Cardiac muscle cell (in vitro differentiated cells and primary cell): Measurements from ENCODE around the gene PRKACA. TPM values are rescaled to one million over a fixed set of nuclear protein-coding genes. Genes with fewer than 3 reads are reported as not detected.

Experiments used
- DNase-seq, 2 donors: peaks; one replicate each; pipeline versions ENCODE4 v3.0.0 to v3.0.0-alpha.2; 2010 to 2017; ENCODE audit warnings: low read depth in 1 of 2, low spot score in 1 of 2
- H3K27ac ChIP-seq: fragments of 200-600 bp; sonication (generic); 2 replicates; pipeline ENCODE4 v1.5.1; 2016
- H3K27me3 ChIP-seq: fragments of 200-600 bp; sonication (generic); 2 replicates; pipeline ENCODE4 v1.6.0; 2016; ENCODE audit warnings: control low read depth
- H3K36me3 ChIP-seq: fragments of 200-600 bp; sonication (generic); 2 replicates; pipeline ENCODE4 v1.5.1; 2016; ENCODE audit warnings: control low read depth
- H3K4me1 ChIP-seq: fragments of 200-600 bp; sonication (generic); 2 replicates; pipeline ENCODE4 v1.8.1; 2017; ENCODE audit warnings: low read depth, mild to moderate bottlenecking, mixed run types
- H3K4me3 ChIP-seq: fragments of 200-600 bp; sonication (generic); 2 replicates; pipeline ENCODE4 v1.5.1; 2016; ENCODE audit warnings: mild to moderate bottlenecking
- H3K9me3 ChIP-seq: fragments of 200-600 bp; sonication (generic); 2 replicates; pipeline ENCODE4 v1.5.1; 2017; ENCODE audit warnings: low read depth, mild to moderate bottlenecking, control low read depth
- CTCF ChIP-seq: IDR thresholded peaks from 2 replicates; pipeline ENCODE4 v1.5.1; 2012; ENCODE audit warnings: low read depth, mild to moderate bottlenecking, low read length
- polyA plus RNA-seq: library from polyadenylated mRNA; unstranded; fragments of >200 nt; fragmentation: Nextera tagmentation; extraction: Ambion mirVana; gene quantifications from 2 replicates; pipeline ENCODE4 v1.2.1, GENCODE V29; 2016
- total RNA-seq: library from RNA; depleted of rRNA; stranded (reverse); fragments of >200 nt; gene quantifications from 2 replicates; pipeline ENCODE4 v1.2.3, GENCODE V29; 2016

The PRKACA gene
- total and polyA plus RNA-seq, 2 experiments from 2014 or later, result 30.6 to 95.2 TPM

DNA sequence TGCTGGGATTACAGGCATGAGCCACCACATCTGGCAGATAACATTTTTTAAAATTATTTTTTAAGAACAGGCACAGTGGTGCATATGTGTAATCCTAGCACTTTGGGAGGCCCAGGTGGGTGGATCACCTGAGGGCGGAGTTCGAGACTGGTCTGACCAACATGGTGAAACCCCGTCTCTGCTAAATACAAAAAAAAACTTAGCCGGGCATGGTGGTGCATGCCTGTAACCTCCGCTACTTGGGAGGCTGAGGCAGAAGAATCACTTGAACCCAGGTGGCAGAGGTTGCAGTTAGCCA, 55.1 kb downstream of the PRKACA start:
- H3K27me3 ChIP-seq, result peaks cover 23% of the 10 kb centered on the region
- H3K36me3 ChIP-seq, result no peaks in the 10 kb centered on the region
- no peak overlapping the region for H3K27ac ChIP-seq
- no peak for DNase-seq
- TF ChIP-seq CTCF, result no peak
- no peaks in the 10 kb centered on the region for H3K9me3 ChIP-seq
- no peak overlapping the region for H3K4me3 ChIP-seq
- H3K4me1 ChIP-seq, result peaks cover 4% of the 10 kb centered on the region

DNA sequence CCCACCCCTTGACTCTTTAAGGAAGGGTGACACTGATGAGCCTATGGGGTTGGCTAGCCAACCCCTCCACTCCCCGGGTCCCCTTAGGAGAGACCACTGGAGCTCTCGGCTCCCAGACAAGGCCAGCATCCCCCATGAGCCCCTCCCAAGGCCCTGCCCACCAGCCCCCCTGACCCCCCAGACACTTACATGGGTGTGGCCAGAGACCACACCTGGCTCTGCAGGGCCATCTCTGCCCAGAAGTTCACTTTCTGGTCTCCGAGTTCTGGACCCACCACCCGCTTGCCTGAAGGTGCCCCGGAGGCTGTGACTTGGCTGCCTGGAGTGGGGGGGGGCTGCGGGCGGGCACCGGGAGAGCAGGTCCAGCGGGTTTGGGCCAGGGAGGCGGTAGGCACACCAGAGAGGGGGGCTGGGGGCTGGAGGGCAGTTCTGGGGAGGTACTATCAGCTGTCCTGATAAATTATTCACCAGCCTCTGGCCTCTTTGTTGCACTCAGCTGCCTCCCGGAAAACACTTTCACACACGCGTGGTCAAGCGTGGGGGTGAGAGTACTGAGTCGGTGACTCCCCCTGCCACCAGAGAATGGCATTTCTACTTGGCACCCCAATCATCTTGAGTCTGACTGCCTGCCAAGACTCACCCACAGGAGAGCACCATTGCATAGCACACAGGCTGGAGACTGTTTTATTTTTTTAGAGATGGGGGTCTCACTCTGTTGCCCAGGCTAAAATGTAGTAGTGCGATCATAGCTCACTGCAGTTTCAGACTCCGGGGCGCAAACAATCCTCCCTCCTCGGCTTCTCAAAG, 55.6 kb downstream of the PRKACA start, which contains the start of gene PALM3:
Gene PALM3 (minus strand): TSS at position 326 of the 807 bp plus-strand sequence. CDS start 96 bp downstream, at position 230.
- Histone ChIP-seq H3K27ac (no peak within 1 kb of the TSS), H3K27me3 (peaks cover 23% of the 10 kb centered on the region), H3K4me1 (peaks cover 4% of the 10 kb centered on the region), H3K4me3 (no peak within 1 kb of the TSS), H3K9me3 (no peaks in the 10 kb centered on the region), H3K36me3 (no peaks in the 10 kb centered on the region)
- DNase-seq, result no peak
- no peak for TF ChIP-seq CTCF

- H3K27me3 ChIP-seq, result peaks cover 23% of the 10 kb centered on the region
- TF ChIP-seq CTCF, result no peak
- peaks cover 4% of the 10 kb centered on the region for H3K4me1 ChIP-seq
- peak in 1 of 2 donors; percentile 44 for DNase-seq
- no peak overlapping the region for H3K4me3 ChIP-seq
- H3K36me3 ChIP-seq, result no peaks in the 10 kb centered on the region
- H3K9me3 ChIP-seq, result no peaks in the 10 kb centered on the region
- H3K27ac ChIP-seq, result no peak overlapping the region
These were observed 56.3 kb downstream of the PRKACA start for GRCh38 chr19:14061081-14061749.

- Histone ChIP-seq H3K4me1 (peaks cover 4% of the 10 kb centered on the region), H3K4me3 (no peak overlapping the region), H3K9me3 (no peaks in the 10 kb centered on the region), H3K36me3 (no peaks in the 10 kb centered on the region), H3K27ac (no peak overlapping the region), H3K27me3 (peaks cover 23% of the 10 kb centered on the region)
- DNase-seq, result no peak
- no peak for TF ChIP-seq CTCF
These were observed 57.9 kb downstream of the PRKACA start for GRCh38 chr19:14059652-14060155.

DNA sequence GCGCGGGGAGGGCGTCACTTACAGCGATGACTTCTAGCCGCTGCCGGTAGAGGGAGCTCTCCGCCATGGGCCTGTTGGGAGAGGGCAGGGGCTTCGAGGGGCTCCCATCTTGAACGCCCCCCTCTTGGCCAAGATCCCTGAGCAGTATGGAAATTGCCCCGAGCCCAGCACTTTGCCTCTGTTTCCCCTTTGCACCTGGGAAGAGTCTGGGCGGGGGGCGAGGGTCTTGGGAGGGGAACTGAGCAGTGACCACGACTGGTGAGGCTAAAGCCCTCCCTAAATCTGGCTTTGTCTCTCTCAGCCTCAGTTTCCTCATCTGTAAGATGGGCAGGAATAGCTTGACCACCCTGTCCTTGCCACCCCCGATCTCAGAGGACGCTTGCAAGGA, 58.5 kb downstream of the PRKACA start:
- Histone ChIP-seq H3K4me3 (no peak overlapping the region), H3K9me3 (no peaks in the 10 kb centered on the region)

More for the DNA sequence above, 58.5 kb downstream of the PRKACA start:
- DNase-seq, result peak; percentile 8 to 33
- no peak overlapping the region for H3K27ac ChIP-seq
- H3K4me1 ChIP-seq, result peaks cover 4% of the 10 kb centered on the region
- no peaks in the 10 kb centered on the region for H3K36me3 ChIP-seq
- H3K27me3 ChIP-seq, result peaks cover 23% of the 10 kb centered on the region
- TF ChIP-seq CTCF, result peak; percentile 84
